Measurements from ENCODE around the gene GPC6. TPM values are rescaled to one million over a fixed set of nuclear protein-coding genes. Genes with fewer than 3 reads are reported as not detected.

GPC6 gene
- total RNA-seq, 1 experiment from 2014 or later, result 0.22 TPM

GRCh38 chr13:93811071-93811737, 584.6 kb downstream of the GPC6 start:
- no peak overlapping the region for H3K27ac ChIP-seq (ENCODE audit: low read depth, low read length)
- no peaks in the 10 kb centered on the region for H3K4me1 ChIP-seq (ENCODE audit: control insufficient read depth in 1 of 2, insufficient read depth in 2 of 2, low read length in 2 of 2)
- no peaks in the 10 kb centered on the region for H3K27me3 ChIP-seq (ENCODE audit: insufficient read depth, low read length)
- H4K20me1 ChIP-seq (ENCODE audit: insufficient read depth), result no peaks in the 10 kb centered on the region
- DNase-seq (ENCODE audit: low read depth, low spot score) (no peak), ATAC-seq (no peak)
- H3K9me2 ChIP-seq (ENCODE audit: insufficient read depth), result no peaks in the 10 kb centered on the region
- TF ChIP-seq EGR1 (IDR thresholded peaks at IDR 0.05; ENCODE audit: low read depth) (no peak), POLR2A (IDR thresholded peaks at IDR 0.05; ENCODE audit: borderline replicate concordance, extremely low read depth, insufficient read depth, insufficient read length) (no peak), SRF (IDR thresholded peaks at IDR 0.05; ENCODE audit: low read depth) (no peak), EZH2phosphoT487 (IDR thresholded peaks at IDR 0.05; ENCODE audit: borderline replicate concordance) (no peak), TCF7L2 (IDR thresholded peaks at IDR 0.05; ENCODE audit: borderline replicate concordance, extremely low read depth, insufficient read depth, insufficient read length) (no peak), EZH2 (IDR thresholded peaks at IDR 0.05) (no peak), ELF1 (IDR thresholded peaks at IDR 0.05; ENCODE audit: borderline replicate concordance, low read depth) (no peak), FOSL1 (IDR thresholded peaks at IDR 0.05; ENCODE audit: low read depth) (no peak), SP1 (IDR thresholded peaks at IDR 0.05; ENCODE audit: low read depth) (no peak), ZNF274 (IDR thresholded peaks at IDR 0.05; ENCODE audit: low read depth, low read length) (no peak), RAD21 (IDR thresholded peaks at IDR 0.05; ENCODE audit: low read depth) (no peak), YY1 (IDR thresholded peaks at IDR 0.05; ENCODE audit: extremely low read depth, insufficient replicate concordance, low read depth, low read length) (no peak), POLR2AphosphoS5 (IDR thresholded peaks at IDR 0.05; ENCODE audit: low read depth, low read length) (no peak), CTCF (IDR thresholded peaks at IDR 0.05 in 2 of 3, conservative IDR thresholded peaks at IDR 0.05 in 1 of 3; ENCODE audit: borderline replicate concordance in 1 of 3, insufficient read depth in 1 of 3, low read depth in 2 of 3, low read length in 2 of 3) (no peak), CEBPB (IDR thresholded peaks at IDR 0.05; ENCODE audit: low read depth) (no peak), CBX3 (IDR thresholded peaks at IDR 0.05; ENCODE audit: low read depth) (no peak), SIN3A (IDR thresholded peaks at IDR 0.05; ENCODE audit: low read depth) (no peak), ZFX (IDR thresholded peaks at IDR 0.05) (no peak), ZBTB33 (IDR thresholded peaks at IDR 0.05; ENCODE audit: extremely low read depth, insufficient replicate concordance, low read length) (no peak)
- TF ChIP-seq, protein P1, sequence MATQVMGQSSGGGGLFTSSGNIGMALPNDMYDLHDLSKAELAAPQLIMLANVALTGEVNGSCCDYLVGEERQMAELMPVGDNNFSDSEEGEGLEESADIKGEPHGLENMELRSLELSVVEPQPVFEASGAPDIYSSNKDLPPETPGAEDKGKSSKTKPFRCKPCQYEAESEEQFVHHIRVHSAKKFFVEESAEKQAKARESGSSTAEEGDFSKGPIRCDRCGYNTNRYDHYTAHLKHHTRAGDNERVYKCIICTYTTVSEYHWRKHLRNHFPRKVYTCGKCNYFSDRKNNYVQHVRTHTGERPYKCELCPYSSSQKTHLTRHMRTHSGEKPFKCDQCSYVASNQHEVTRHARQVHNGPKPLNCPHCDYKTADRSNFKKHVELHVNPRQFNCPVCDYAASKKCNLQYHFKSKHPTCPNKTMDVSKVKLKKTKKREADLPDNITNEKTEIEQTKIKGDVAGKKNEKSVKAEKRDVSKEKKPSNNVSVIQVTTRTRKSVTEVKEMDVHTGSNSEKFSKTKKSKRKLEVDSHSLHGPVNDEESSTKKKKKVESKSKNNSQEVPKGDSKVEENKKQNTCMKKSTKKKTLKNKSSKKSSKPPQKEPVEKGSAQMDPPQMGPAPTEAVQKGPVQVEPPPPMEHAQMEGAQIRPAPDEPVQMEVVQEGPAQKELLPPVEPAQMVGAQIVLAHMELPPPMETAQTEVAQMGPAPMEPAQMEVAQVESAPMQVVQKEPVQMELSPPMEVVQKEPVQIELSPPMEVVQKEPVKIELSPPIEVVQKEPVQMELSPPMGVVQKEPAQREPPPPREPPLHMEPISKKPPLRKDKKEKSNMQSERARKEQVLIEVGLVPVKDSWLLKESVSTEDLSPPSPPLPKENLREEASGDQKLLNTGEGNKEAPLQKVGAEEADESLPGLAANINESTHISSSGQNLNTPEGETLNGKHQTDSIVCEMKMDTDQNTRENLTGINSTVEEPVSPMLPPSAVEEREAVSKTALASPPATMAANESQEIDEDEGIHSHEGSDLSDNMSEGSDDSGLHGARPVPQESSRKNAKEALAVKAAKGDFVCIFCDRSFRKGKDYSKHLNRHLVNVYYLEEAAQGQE (IDR thresholded peaks at IDR 0.05; ENCODE audit: low read depth), result no peak
- H3K36me3 ChIP-seq (ENCODE audit: control insufficient read depth in 1 of 2, insufficient read depth in 2 of 2, low read length in 2 of 2), result no peaks in the 10 kb centered on the region
- ChIA-PET RAD21 (ENCODE audit: low non-redundant PET in 1 of 2, low total read pairs in 2 of 2, uncharacterized antibody in 2 of 2, unreplicated experiment in 2 of 2) (no interaction called here), POLR2A (no interaction called here), CTCF (no interaction called here)
- intact Hi-C loops (cut with micrococcal nuclease), result no loop called here
- H3K4me2 ChIP-seq (ENCODE audit: low read length), result no peak overlapping the region
- H3K79me2 ChIP-seq (ENCODE audit: insufficient read depth, low read length), result no peaks in the 10 kb centered on the region
- H3K9ac ChIP-seq (ENCODE audit: low read length), result no peak overlapping the region
- no peak overlapping the region for H2AFZ ChIP-seq (ENCODE audit: low read depth, low read length, poor library complexity, severe bottlenecking)
- BruUV-seq (replicated peaks), result no TSS peak
- peaks cover 9 to 28% of the 10 kb centered on the region in 2 experiments; a peak in 3 of 4 replicates for H3K9me3 ChIP-seq (ENCODE audit: control insufficient read depth in 1 of 2, insufficient read depth in 1 of 2, low read depth in 1 of 2, low read length in 2 of 2)
- no peak overlapping the region for H3K4me3 ChIP-seq (replicated peaks in 1 of 2; ENCODE audit: low read depth in 1 of 2, low read length in 2 of 2)
